BE2C (cell line): ENCODE results near the gene IGSF22.

Experiments used
- DNase-seq: peaks from one replicate; pipeline ENCODE4 v3.0.0-alpha.2; 2020
- H3K27me3 ChIP-seq: fragments of 250-450 bp; sonication (Bioruptor Pico); 2 replicates; pipeline ENCODE4 v1.5.1; 2020; ENCODE audit warnings: mild to moderate bottlenecking
- H3K36me3 ChIP-seq: fragments of 250-450 bp; sonication (Bioruptor Pico); 2 replicates; pipeline ENCODE4 v1.5.1; 2020; ENCODE audit warnings: mild to moderate bottlenecking
- H3K4me1 ChIP-seq: fragments of 250-450 bp; sonication (Bioruptor Pico); 2 replicates; pipeline ENCODE4 v1.5.1; 2020
- H3K4me3 ChIP-seq: 2 replicates; pipeline ENCODE4 v1.5.1; 2011; ENCODE audit warnings: low read depth, low read length
- H3K9me3 ChIP-seq: fragments of 250-450 bp; sonication (Bioruptor Pico); 2 replicates; pipeline ENCODE4 v1.5.1; 2020
- TF ChIP-seq, protein P1 (sequence below): IDR thresholded peaks from 2 replicates; pipeline ENCODE4 v1.5.1; 2012; ENCODE audit warnings: mild to moderate bottlenecking, low read depth, low read length

IGSF22 gene

DNA sequence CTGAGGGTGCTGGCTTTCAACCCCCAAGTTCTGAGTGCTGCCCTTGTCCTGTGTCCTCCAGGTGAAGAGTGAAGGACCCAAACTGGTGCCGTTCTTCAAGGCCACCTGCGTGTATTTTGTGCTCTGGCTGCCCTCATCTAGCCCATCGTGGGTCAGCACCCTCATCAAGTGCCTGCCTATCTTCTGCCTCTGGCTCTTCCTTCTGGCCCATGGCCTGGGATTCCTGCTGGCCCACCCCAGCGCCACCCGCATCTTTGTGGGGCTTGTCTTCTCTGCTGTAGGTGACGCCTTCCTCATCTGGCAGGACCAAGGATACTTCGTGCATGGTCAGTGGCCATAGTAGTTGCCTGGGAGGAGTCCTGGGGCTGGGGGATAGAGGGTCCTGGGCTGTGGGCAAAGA lies 25.1 kb downstream of the IGSF22 start:
- Histone ChIP-seq H3K9me3 (no peaks in the 10 kb centered on the region), H3K4me1 (no peaks in the 10 kb centered on the region), H3K36me3 (no peaks in the 10 kb centered on the region), H3K27me3 (no peaks in the 10 kb centered on the region), H3K4me3 (no peak overlapping the region)
- TF ChIP-seq, protein P1, sequence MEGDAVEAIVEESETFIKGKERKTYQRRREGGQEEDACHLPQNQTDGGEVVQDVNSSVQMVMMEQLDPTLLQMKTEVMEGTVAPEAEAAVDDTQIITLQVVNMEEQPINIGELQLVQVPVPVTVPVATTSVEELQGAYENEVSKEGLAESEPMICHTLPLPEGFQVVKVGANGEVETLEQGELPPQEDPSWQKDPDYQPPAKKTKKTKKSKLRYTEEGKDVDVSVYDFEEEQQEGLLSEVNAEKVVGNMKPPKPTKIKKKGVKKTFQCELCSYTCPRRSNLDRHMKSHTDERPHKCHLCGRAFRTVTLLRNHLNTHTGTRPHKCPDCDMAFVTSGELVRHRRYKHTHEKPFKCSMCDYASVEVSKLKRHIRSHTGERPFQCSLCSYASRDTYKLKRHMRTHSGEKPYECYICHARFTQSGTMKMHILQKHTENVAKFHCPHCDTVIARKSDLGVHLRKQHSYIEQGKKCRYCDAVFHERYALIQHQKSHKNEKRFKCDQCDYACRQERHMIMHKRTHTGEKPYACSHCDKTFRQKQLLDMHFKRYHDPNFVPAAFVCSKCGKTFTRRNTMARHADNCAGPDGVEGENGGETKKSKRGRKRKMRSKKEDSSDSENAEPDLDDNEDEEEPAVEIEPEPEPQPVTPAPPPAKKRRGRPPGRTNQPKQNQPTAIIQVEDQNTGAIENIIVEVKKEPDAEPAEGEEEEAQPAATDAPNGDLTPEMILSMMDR: no peak
- no peak for DNase-seq

DNA sequence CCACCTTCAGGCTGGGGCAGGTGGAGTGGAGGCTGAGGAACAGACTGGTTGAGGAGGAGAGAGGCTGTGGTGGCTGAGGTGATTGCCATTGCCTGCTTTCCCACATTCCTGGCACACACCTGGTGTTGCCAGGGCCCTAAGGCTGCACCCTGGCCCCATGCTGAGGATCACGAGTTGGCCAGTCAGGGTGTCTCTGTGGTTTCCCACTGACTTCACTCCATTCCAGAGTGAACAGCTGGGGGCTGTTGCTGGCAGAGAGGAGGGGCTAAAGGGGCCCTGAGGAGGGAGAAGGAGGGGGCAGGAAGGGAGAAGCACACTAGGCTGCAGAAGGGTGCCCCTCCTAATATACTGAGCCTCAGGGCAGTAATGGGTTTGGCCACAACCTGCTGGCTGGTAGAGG lies 25.6 kb downstream of the IGSF22 start:
- no peaks in the 10 kb centered on the region for H3K27me3 ChIP-seq

DNA sequence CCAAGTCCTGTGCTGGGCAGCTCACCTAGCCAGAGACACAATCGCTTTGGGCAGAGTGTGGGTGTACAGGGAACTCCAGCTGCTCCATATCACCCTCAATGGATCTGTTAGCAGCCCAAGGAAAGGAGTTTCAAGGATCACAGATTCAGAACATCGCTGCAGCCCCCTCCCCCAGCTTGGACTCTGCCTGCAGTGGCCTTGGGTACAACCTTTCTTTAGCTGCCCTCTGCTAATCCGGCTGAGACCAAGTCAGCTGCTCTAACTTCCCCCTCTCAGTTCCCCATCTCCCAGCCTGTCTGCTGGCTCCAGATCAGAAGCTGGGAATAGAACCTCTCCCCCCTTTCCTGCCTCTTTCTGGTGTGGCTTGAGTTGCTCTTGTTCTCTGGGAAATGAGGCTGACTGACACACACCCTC lies 26.1 kb downstream of the IGSF22 start:
- TF ChIP-seq, protein P1: no peak
- DNase-seq: no peak
- H3K27me3 ChIP-seq: no peaks in the 10 kb centered on the region
- no peaks in the 10 kb centered on the region for H3K4me1 ChIP-seq
- H3K36me3 ChIP-seq: no peaks in the 10 kb centered on the region
- H3K4me3 ChIP-seq: no peak overlapping the region
- H3K9me3 ChIP-seq: no peaks in the 10 kb centered on the region

More for the DNA sequence above, 25.6 kb downstream of the IGSF22 start:
- Histone ChIP-seq H3K4me3 (no peak overlapping the region), H3K36me3 (no peaks in the 10 kb centered on the region), H3K9me3 (no peaks in the 10 kb centered on the region), H3K4me1 (no peaks in the 10 kb centered on the region)
- TF ChIP-seq, protein P1: no peak
- DNase-seq: no peak

DNA sequence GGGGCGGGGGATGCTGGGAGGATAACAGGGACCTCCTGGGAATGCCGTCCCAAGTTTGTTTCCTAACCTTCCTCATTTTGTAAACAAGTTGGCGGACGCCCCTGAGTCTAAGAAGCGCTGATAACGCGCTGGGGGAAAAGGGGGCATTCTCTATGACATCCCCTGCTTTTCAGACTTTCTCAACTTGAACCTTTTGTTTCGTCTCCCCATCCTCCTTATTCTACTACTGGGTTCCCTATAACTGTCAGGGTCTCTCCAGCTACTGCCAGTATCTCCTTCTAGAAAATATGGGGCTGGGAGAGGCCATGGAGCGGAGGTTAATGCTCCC lies 26.8 kb downstream of the IGSF22 start:
- Histone ChIP-seq H3K9me3 (no peaks in the 10 kb centered on the region), H3K4me3 (peak overlapping the region; percentile 57), H3K4me1 (no peaks in the 10 kb centered on the region), H3K36me3 (no peaks in the 10 kb centered on the region), H3K27me3 (no peaks in the 10 kb centered on the region)
- DNase-seq: no peak
- TF ChIP-seq, protein P1: no peak

DNA sequence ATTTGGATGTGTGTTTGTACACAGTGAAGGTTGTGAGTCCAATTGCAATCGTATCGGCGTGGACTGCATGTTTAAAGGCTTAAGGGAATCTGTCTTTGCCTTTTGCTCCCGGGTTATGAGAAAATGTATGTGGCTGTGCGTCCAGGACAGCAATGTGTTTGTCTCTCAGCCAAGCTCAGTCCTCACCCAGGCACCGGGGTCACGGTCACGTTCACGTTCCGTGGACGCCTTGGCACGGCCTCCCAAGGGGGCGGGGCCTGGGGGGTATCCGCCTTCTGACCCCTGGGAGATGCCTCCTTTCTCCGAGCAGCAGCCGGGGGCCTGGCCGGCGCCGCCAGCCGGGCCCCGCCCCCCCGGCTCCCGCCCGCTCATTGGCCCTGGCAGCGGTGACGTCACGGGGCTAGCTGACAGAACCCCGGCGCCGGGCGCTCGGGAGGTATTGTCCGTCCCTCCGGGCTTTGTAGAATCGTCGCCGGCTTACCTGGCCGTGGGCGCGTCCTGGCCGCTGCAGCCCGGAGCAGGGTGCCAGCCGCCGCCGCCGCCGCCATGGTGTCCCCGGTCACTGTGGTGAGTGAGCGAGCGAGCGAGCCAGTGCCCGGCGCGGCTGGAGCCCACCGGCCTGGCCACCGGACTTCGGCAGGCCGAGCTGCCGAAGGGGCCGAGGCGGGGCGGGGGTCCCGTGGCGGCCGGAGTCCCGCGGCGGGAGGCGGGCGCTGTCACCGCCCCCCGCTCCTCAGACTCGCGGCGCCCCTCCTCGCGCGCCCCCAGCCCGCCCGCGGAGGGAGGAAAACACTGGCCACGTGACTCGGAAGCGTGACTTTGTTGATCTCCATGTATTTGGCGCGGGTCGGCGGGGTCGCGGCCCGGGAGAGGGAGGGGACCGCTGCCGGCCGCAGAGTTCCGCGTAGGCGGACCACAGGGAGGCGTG lies 27.4 kb downstream of the IGSF22 start, which contains the start of gene TMEM86A:
TMEM86A (plus strand) TSS at position 439 of the 928 bp plus-strand sequence; CDS start at position 547, 108 bp downstream.
- Histone ChIP-seq H3K9me3 (no peaks in the 10 kb centered on the region), H3K4me1 (no peaks in the 10 kb centered on the region), H3K4me3 (peak within 1 kb of the TSS; percentile 57), H3K27me3 (no peaks in the 10 kb centered on the region), H3K36me3 (no peaks in the 10 kb centered on the region)
- TF ChIP-seq, protein P1: no peak
- peak; percentile 87 for DNase-seq

DNA sequence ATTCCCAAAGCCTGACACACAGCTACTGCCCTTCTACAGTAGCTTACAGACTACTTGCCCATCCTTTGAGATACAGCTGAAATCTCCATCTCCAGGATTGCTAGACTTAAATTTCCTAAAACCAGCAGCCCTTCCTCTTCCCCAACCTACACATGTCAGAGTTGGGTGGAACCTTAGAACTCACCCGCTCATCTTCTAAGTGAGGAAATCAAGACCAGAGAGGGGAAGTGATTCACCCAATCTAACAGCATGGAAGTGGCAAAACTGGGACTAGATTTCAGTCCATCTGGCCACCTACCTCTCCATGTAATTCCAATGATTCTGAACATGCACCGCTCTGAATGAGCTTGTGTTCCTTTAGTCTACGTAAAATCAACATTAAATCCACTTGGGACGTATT lies 28.4 kb downstream of the IGSF22 start:
- TF ChIP-seq, protein P1: no peak
- Histone ChIP-seq H3K4me3 (no peak overlapping the region), H3K36me3 (no peaks in the 10 kb centered on the region), H3K9me3 (no peaks in the 10 kb centered on the region), H3K4me1 (no peaks in the 10 kb centered on the region), H3K27me3 (no peaks in the 10 kb centered on the region)
- DNase-seq: no peak
